Fibroblast of villous mesenchyme (primary cell): ENCODE measurements around the gene TRIML1. TPM values are rescaled to one million over a fixed set of nuclear protein-coding genes. Genes with fewer than 3 reads are reported as not detected.

Experiments used
- DNase-seq: peaks from one replicate; pipeline ENCODE4 v3.0.0-alpha.2; 2010; ENCODE audit warnings: low read depth
- H3K4me3 ChIP-seq: 2 replicates; pipeline ENCODE4 v1.5.1; 2011; ENCODE audit warnings: low read depth, mild to moderate bottlenecking, low read length
- total RNA-seq: library from RNA; depleted of rRNA; stranded (reverse); fragments of >200 nt; gene quantifications from 2 replicates; pipeline ENCODE4 v1.2.3, GENCODE V29; 2012
- TF ChIP-seq, protein P1 (sequence below): IDR thresholded peaks from 2 replicates; pipeline ENCODE4 v1.5.1; 2012; ENCODE audit warnings: low read depth, mild to moderate bottlenecking, low read length; ENCODE audit not compliant: insufficient read depth

Gene TRIML1, protein sequence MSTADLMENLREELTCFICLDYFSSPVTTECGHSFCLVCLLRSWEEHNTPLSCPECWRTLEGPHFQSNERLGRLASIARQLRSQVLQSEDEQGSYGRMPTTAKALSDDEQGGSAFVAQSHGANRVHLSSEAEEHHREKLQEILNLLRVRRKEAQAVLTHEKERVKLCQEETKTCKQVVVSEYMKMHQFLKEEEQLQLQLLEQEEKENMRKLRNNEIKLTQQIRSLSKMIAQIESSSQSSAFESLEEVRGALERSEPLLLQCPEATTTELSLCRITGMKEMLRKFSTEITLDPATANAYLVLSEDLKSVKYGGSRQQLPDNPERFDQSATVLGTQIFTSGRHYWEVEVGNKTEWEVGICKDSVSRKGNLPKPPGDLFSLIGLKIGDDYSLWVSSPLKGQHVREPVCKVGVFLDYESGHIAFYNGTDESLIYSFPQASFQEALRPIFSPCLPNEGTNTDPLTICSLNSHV
- total RNA-seq, result not detected in 2 replicates

DNA sequence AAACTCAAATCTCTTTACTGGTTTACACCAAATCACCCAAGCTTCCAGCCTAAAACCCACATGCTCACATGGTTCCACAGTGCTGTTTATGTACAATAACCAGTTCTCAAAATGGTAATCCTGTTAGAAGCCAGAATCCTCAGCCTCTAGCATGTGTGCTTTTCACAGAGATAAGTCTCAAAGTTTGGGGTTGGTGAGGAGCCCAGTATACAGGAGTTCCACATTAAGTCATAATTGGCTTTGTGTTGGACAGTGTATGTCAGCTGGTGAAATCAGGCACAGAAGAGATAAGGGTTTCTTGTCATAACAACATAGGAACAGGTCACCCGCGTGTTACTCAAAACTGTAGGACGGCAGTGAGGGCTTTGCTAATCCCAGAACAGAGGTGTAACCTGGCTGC is at the start of gene TRIML1:
Gene TRIML1, plus strand, starts transcription at position 301 of the 400 bp plus-strand sequence. CDS start 118 bp downstream, outside the sequence.
- no peak within 1 kb of the TSS for H3K4me3 ChIP-seq
- TF ChIP-seq, protein P1, sequence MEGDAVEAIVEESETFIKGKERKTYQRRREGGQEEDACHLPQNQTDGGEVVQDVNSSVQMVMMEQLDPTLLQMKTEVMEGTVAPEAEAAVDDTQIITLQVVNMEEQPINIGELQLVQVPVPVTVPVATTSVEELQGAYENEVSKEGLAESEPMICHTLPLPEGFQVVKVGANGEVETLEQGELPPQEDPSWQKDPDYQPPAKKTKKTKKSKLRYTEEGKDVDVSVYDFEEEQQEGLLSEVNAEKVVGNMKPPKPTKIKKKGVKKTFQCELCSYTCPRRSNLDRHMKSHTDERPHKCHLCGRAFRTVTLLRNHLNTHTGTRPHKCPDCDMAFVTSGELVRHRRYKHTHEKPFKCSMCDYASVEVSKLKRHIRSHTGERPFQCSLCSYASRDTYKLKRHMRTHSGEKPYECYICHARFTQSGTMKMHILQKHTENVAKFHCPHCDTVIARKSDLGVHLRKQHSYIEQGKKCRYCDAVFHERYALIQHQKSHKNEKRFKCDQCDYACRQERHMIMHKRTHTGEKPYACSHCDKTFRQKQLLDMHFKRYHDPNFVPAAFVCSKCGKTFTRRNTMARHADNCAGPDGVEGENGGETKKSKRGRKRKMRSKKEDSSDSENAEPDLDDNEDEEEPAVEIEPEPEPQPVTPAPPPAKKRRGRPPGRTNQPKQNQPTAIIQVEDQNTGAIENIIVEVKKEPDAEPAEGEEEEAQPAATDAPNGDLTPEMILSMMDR, result no peak
- DNase-seq, result no peak

DNA sequence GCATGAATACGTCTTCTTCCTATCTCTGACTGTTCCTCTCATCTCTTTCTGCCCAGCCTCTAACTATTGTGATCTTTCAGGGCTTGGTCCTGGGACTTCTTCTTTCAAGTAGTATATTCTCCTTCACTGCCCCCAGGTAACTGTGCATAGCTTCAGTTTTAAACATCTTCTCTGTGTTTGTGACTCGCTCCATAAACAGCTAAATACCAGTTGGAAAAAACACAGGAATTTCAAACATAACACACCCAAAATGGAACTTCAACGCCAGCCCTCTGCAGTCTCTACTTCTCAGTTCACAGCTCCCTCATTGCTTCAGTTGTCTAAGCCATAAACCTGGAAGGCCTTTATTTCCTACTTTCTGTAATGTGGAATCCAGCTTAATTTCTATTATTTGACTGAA is 46.4 kb upstream of the TRIML1 start:
- TF ChIP-seq, protein P1, result no peak
- no peak for DNase-seq

DNA sequence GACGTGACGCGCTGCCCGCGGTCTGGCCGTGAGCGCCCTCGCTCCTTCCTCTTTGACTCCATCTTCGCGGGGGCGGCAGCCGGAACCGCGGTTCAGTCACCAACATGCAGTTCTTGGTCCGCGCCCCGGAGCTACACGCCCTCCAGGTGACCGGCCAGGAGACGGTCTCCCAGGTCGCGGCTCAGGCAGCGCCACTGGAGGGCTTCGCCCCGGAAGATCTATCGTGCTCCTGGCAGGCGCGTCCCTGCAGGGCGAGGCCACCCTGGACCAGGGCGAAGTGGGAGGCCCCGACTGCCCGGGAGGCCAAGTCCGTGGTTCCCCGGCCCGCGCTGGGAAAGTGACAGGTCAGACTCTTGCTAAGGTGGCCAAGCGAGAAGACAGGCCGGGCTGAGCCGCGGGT is 32.8 kb upstream of the TRIML1 start:
- H3K4me3 ChIP-seq, result no peak overlapping the region
- TF ChIP-seq, protein P1, result no peak
- no peak for DNase-seq

More for the DNA sequence above, 46.4 kb upstream of the TRIML1 start:
- H3K4me3 ChIP-seq, result no peak overlapping the region

DNA sequence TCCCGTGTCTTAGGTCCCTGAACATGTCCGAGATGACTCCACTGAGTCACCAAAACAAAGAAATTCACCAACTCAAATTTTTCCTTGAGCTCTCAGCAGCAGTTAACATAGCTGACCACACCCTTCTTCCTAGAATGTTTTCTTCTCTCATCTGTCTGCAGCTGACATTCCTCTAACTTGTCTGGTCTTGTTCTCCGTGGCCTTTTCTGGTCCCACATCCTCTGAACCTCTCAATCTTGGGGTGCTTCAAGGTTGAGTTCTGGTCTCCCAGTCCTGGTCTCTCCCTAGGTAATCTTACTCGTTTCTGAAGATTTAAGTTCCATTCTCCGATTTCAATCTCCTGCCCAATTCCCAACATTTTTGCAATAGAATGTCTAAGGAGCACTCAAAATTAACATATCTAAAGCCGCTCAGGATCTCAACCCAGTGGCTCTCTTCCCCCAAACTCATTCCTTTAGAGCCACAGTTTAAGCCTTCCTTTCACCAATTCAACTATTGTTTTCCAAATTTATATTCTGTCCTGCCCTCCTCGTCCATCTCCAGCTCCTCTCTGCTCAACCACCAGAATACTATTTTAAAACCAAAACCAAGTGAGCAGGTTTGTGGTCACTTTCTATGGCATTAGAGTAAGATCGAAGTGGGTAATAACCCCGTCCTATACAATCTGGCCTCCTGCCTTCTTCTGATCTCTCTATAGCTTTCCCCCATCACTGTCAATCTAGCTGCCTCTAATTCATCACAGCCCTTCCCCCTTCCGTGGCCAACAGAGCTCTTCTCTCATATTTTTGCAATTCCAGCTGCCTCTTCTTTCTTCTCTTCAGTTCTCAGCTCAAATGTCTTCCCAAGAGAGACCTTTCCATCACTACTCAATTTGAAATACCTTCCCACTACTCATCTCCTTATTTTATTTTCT is 31.1 kb upstream of the TRIML1 start:
- peak; percentile 19 for DNase-seq
- peak overlapping the region; percentile 21 for H3K4me3 ChIP-seq

DNA sequence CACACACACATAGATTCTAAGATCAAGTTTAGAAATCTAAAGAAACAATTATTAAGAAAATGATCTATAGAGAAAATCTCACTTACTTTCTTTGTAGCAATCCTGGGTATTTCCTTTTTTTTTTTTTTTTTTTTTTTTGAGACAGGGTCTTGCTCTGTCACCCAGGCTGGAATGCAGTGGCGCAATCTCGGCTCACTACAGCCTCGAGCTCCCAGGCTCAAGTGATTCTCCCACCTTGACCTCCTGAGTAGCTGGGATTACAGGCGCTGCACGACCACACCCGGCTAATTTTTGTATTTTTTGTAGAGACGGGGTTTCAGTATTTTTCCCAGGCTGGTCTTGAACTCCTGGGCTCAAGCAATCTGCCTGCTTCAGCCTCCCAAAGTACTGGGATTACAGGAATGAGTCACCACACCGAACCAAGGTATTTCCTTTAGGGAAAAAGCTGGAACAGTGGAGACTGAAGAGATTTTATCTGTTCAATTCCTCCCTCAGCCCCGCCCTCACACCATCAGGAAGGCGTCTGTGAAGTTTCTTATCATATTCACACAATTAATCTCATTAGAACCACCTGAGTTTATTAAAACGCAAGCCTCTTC is 30.0 kb upstream of the TRIML1 start, which contains the start of gene TRIML2:
Gene TRIML2, minus strand, starts transcription at position 447 of the 599 bp plus-strand sequence. CDS start 4,235 bp downstream, outside the sequence.
- TF ChIP-seq, protein P1, result no peak
- peak; percentile 33 for DNase-seq
- peak within 1 kb of the TSS; percentile 21 for H3K4me3 ChIP-seq

More for the DNA sequence above, 31.1 kb upstream of the TRIML1 start:
- TF ChIP-seq, protein P1, result no peak

DNA sequence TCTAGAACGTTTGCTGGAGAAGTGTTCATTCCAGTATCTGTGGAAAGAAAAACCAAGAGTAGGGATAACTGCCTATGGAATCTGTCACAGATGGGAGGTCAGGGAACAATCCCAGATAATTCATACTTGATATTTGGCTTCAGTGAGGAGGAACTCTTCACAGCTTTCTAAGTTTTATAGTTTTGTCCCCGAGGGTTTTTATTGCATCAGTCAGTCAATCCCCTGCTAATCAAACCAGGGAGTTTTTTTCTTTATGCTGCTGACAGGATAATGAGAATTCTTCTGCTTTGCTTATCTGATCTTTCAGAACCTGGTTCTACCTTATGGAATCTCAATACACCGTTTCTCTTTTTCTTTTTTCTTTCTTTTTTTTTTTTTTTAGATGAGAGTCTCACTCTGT is 29.2 kb upstream of the TRIML1 start:
- no peak overlapping the region for H3K4me3 ChIP-seq
- no peak for DNase-seq
- TF ChIP-seq, protein P1, result no peak
